Left renal cortex interstitium (tissue), 4 donors: ENCODE data around the gene RIPOR1. TPM values are rescaled to one million over a fixed set of nuclear protein-coding genes. Genes with fewer than 3 reads are reported as not detected.

Experiments
- DNase-seq, 4 donors: peaks; one replicate each; pipeline ENCODE4 v3.0.0-alpha.2; 2013; ENCODE audit warnings: low read depth in 4 of 4, low spot score in 2 of 4, missing footprints in 1 of 4
- polyA plus RNA-seq, 4 donors: library from polyadenylated mRNA; unstranded; fragments of 120-200 nt; gene quantifications; one replicate each; pipeline ENCODE4 v1.2.1, GENCODE V29; 2013; ENCODE audit not compliant: insufficient read length in 4 of 4

The RIPOR1 gene
- polyA plus RNA-seq, 4 donors, result 99.1 to 148 (median 143) TPM

- no peak for DNase-seq
Observed at GRCh38 chr16:67594956-67595355, 66.3 kb downstream of the RIPOR1 start.

Other genes with a start within 250 kb of the RIPOR1 start
- 10 to 100 TPM; 10.4 to 22.6 (median 15.2) TPM for gene PLEKHG4, start 249.3 kb upstream of the RIPOR1 start, polyA plus RNA-seq
- 1 to 10 TPM in 3 of 4 donors, under 1 TPM in 1; 0.95 to 2.5 (median 1.6) TPM for gene KCTD19, start 202.1 kb upstream of the RIPOR1 start, polyA plus RNA-seq
- 10 to 100 TPM in 1 of 4 donors, 1 to 10 TPM in 3; 2.4 to 10.5 (median 4.7) TPM for gene LRRC36, start 202.0 kb upstream of the RIPOR1 start, polyA plus RNA-seq
- 10 to 100 TPM; 52.9 to 79.1 (median 57.8) TPM for gene TPPP3, start 135.3 kb upstream of the RIPOR1 start, polyA plus RNA-seq
- gene ZDHHC1, start 112.4 kb upstream of the RIPOR1 start, polyA plus RNA-seq, result 10 to 100 TPM; 12.6 to 19.0 (median 16.0) TPM
- gene HSD11B2, start 97.7 kb upstream of the RIPOR1 start, polyA plus RNA-seq, result 10 to 100 TPM; 52.7 to 71.9 (median 58.4) TPM
- gene ATP6V0D1, start 47.7 kb upstream of the RIPOR1 start, polyA plus RNA-seq, result 10 to 100 TPM; 89.4 to 94.5 (median 92.3) TPM
- under 1 TPM in 3 of 4 donors, not detected in 1; 0.18 to 0.47 (median 0.39) TPM for gene AGRP, start 45.3 kb upstream of the RIPOR1 start, polyA plus RNA-seq
- 10 to 100 TPM; 76.1 to 83.1 (median 78.7) TPM for gene CTCF, start 33.7 kb downstream of the RIPOR1 start, polyA plus RNA-seq
- 1 to 10 TPM in 3 of 4 donors, under 1 TPM in 1; 0.79 to 1.4 (median 1.0) TPM for gene CARMIL2, start 116.3 kb downstream of the RIPOR1 start, polyA plus RNA-seq
- gene ACD, start 131.4 kb downstream of the RIPOR1 start, polyA plus RNA-seq, result 10 to 100 TPM; 20.2 to 31.8 (median 26.2) TPM
- gene PARD6A, start 132.1 kb downstream of the RIPOR1 start, polyA plus RNA-seq, result 1 to 10 TPM; 1.9 to 4.8 (median 3.0) TPM
- gene ENKD1, start 137.9 kb downstream of the RIPOR1 start, polyA plus RNA-seq, result 10 to 100 TPM; 16.9 to 38.5 (median 31.8) TPM
- gene C16orf86, start 138.0 kb downstream of the RIPOR1 start, polyA plus RNA-seq, result 1 to 10 TPM; 3.6 to 5.2 (median 4.0) TPM
- 10 to 100 TPM; 18.7 to 25.6 (median 23.7) TPM for gene GFOD2, start 190.5 kb downstream of the RIPOR1 start, polyA plus RNA-seq